Neural progenitor cell (in vitro differentiated cells): ENCODE data around the gene SLC25A42. TPM values are rescaled to one million over a fixed set of nuclear protein-coding genes. Genes with fewer than 3 reads are reported as not detected.

ENCODE experiments used
- DNase-seq: peaks from one replicate; pipeline ENCODE4 v3.0.0-alpha.2; 2016; ENCODE audit warnings: low spot score
- H2AFZ ChIP-seq: fragments of 200-600 bp; sonication (generic); replicated peaks from 2 replicates; pipeline ENCODE4 v1.6.1; 2016; ENCODE audit warnings: antibody characterized with exemption
- H3F3A ChIP-seq: fragments of 200-600 bp; sonication (generic); 2 replicates; pipeline ENCODE4 v1.6.1; 2016; ENCODE audit warnings: antibody characterized with exemption, low read depth
- H3K27ac ChIP-seq: fragments of 200-600 bp; sonication (generic); 2 replicates; pipeline ENCODE4 v1.5.1; 2016; ENCODE audit warnings: mild to moderate bottlenecking
- H3K27me3 ChIP-seq: fragments of 200-600 bp; sonication (generic); 2 replicates; pipeline ENCODE4 v1.6.1; 2016; ENCODE audit warnings: mild to moderate bottlenecking, moderate library complexity
- H3K36me3 ChIP-seq: fragments of 200-600 bp; sonication (generic); 2 replicates; pipeline ENCODE4 v1.5.1; 2016
- H3K4me1 ChIP-seq: fragments of 200-600 bp; sonication (generic); 2 replicates; pipeline ENCODE4 v1.6.1; 2016; ENCODE audit warnings: mixed run types
- H3K4me2 ChIP-seq: fragments of 200-600 bp; sonication (generic); 2 replicates; pipeline ENCODE4 v1.6.1; 2016
- H3K4me3 ChIP-seq: fragments of 200-600 bp; sonication (generic); 2 replicates; pipeline ENCODE4 v1.5.1; 2016
- H3K79me2 ChIP-seq: fragments of 200-600 bp; sonication (generic); 2 replicates; pipeline ENCODE4 v1.6.1; 2016; ENCODE audit warnings: low read depth
- H3K9ac ChIP-seq: fragments of 200-600 bp; sonication (generic); 2 replicates; pipeline ENCODE4 v1.6.1; 2016
- H3K9me3 ChIP-seq: fragments of 200-600 bp; sonication (generic); 2 replicates; pipeline ENCODE4 v1.5.1; 2016; ENCODE audit warnings: low read depth
- H4K20me1 ChIP-seq: fragments of 200-600 bp; sonication (generic); 2 replicates; pipeline ENCODE4 v1.6.1; 2016; ENCODE audit warnings: low read depth
- H3K27ac Mint-ChIP-seq: 3 replicates; pipeline ENCODE4 v1.8.0; 2021; ENCODE audit warnings: mixed read lengths
- H3K27me3 Mint-ChIP-seq: 2 replicates; pipeline ENCODE4 v1.8.0; 2022; ENCODE audit warnings: low read depth, mild to moderate bottlenecking, inconsistent platforms, moderate library complexity, mixed read lengths; ENCODE audit not compliant: insufficient read depth
- H3K36me3 Mint-ChIP-seq: 3 replicates; pipeline ENCODE4 v1.8.0; 2021; ENCODE audit warnings: mixed read lengths
- H3K4me1 Mint-ChIP-seq: 3 replicates; pipeline ENCODE4 v1.8.0; 2021; ENCODE audit warnings: mixed read lengths
- H3K4me3 Mint-ChIP-seq: 3 replicates; pipeline ENCODE4 v1.8.0; 2021; ENCODE audit warnings: mild to moderate bottlenecking, moderate library complexity, mixed read lengths
- H3K9me3 Mint-ChIP-seq: 3 replicates; pipeline ENCODE4 v1.8.0; 2020; ENCODE audit warnings: mixed read lengths
- EZH2 ChIP-seq: fragments of 200-600 bp; sonication (generic); IDR thresholded peaks from 2 replicates; pipeline ENCODE4 v1.6.1; 2017; ENCODE audit warnings: antibody characterized with exemption, mild to moderate bottlenecking, moderate library complexity
- EZH2phosphoT487 ChIP-seq: fragments of 200-600 bp; sonication (generic); IDR thresholded peaks from 2 replicates; pipeline ENCODE4 v1.6.1; 2017; ENCODE audit warnings: antibody characterized with exemption
- total RNA-seq: library from RNA; depleted of rRNA; stranded (reverse); fragments of >200 nt; gene quantifications from 2 replicates; pipeline ENCODE4 v1.2.3, GENCODE V29; 2015; ENCODE audit warnings: low replicate concordance
- TF ChIP-seq, protein P1 (sequence below): fragments of 200-600 bp; sonication (generic); IDR thresholded peaks from 2 replicates; pipeline ENCODE4 v1.5.1; 2017; ENCODE audit warnings: antibody characterized with exemption, mild to moderate bottlenecking

Gene SLC25A42
- total RNA-seq, 1 donor from 2014 or later, result 4.0 TPM

DNA sequence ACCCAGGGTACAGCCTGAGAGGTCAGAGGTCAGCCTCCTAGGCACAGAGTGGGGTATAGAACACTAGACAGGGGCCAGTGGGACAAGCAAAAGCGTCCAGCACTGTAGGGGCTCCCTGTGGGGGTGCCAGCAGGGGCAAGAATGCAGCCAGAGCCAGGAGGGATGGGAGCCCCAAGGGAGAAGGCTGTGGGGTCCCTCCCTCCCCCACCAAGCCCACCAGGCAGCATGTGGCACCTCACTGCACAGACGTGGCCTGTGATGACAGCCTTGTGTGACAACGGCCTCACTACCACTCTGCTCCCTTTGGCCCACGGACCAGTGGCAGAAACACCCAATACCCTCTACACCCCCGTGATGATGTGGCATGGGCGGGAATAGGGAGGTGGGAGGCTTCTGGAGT, 20.3 kb upstream of the SLC25A42 start:
- Mint-ChIP-seq H3K27me3 (peaks cover 3% of the 10 kb centered on the region), H3K4me1 (no peaks in the 10 kb centered on the region), H3K27ac (no peak overlapping the region), H3K4me3 (no peak overlapping the region), H3K36me3 (peaks cover 22% of the 10 kb centered on the region), H3K9me3 (no peaks in the 10 kb centered on the region)
- no peak overlapping the region for H3K4me3 ChIP-seq
- H4K20me1 ChIP-seq, result peaks cover 9% of the 10 kb centered on the region
- no peaks in the 10 kb centered on the region for H3F3A ChIP-seq
- peaks cover 33% of the 10 kb centered on the region for H3K79me2 ChIP-seq
- no peak overlapping the region for H2AFZ ChIP-seq
- no peaks in the 10 kb centered on the region for H3K27me3 ChIP-seq
- H3K4me2 ChIP-seq, result no peak overlapping the region
- no peaks in the 10 kb centered on the region for H3K36me3 ChIP-seq
- DNase-seq, result no peak
- H3K9ac ChIP-seq, result no peak overlapping the region
- H3K9me3 ChIP-seq, result no peaks in the 10 kb centered on the region
- H3K4me1 ChIP-seq, result no peaks in the 10 kb centered on the region
- no peak overlapping the region for H3K27ac ChIP-seq
- TF ChIP-seq, protein P1, sequence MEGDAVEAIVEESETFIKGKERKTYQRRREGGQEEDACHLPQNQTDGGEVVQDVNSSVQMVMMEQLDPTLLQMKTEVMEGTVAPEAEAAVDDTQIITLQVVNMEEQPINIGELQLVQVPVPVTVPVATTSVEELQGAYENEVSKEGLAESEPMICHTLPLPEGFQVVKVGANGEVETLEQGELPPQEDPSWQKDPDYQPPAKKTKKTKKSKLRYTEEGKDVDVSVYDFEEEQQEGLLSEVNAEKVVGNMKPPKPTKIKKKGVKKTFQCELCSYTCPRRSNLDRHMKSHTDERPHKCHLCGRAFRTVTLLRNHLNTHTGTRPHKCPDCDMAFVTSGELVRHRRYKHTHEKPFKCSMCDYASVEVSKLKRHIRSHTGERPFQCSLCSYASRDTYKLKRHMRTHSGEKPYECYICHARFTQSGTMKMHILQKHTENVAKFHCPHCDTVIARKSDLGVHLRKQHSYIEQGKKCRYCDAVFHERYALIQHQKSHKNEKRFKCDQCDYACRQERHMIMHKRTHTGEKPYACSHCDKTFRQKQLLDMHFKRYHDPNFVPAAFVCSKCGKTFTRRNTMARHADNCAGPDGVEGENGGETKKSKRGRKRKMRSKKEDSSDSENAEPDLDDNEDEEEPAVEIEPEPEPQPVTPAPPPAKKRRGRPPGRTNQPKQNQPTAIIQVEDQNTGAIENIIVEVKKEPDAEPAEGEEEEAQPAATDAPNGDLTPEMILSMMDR, result no peak
- TF ChIP-seq EZH2 (no peak), EZH2phosphoT487 (no peak)

GRCh38 chr19:19043881-19044280, 19.9 kb upstream of the SLC25A42 start:
- no peak for TF ChIP-seq EZH2phosphoT487
- TF ChIP-seq, protein P1, result no peak
- no peaks in the 10 kb centered on the region for H3F3A ChIP-seq
- no peaks in the 10 kb centered on the region for H3K36me3 ChIP-seq
- peaks cover 9% of the 10 kb centered on the region for H4K20me1 ChIP-seq
- H3K27ac ChIP-seq, result no peak overlapping the region
- Mint-ChIP-seq H3K36me3 (peaks cover 21% of the 10 kb centered on the region), H3K4me3 (no peak overlapping the region), H3K4me1 (no peaks in the 10 kb centered on the region), H3K27ac (no peak overlapping the region), H3K27me3 (peaks cover 3% of the 10 kb centered on the region), H3K9me3 (no peaks in the 10 kb centered on the region)
- H3K4me2 ChIP-seq, result no peak overlapping the region
- H3K4me3 ChIP-seq, result no peak overlapping the region
- peaks cover 29% of the 10 kb centered on the region for H3K79me2 ChIP-seq
- H3K27me3 ChIP-seq, result no peaks in the 10 kb centered on the region
- no peak overlapping the region for H2AFZ ChIP-seq
- no peaks in the 10 kb centered on the region for H3K4me1 ChIP-seq
- no peaks in the 10 kb centered on the region for H3K9me3 ChIP-seq
- H3K9ac ChIP-seq, result no peak overlapping the region
- DNase-seq, result no peak

DNA sequence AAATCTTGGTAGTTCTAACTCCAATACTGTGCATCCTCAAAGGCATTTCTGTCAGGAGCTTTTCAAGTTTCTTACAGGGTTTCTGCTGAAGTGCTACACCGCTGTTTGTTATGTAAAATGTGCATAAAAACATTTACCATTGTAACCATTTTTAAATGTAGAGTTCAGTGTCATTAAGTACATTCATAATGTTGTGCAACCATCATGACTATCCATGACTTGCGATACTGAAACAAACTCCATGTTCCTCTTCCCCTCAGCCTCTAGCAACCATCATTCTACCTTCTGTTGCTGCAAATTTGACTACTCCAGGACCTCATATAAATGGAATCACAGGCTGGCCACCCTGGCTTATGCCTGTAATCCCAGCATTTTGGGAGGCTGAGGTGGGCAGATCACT, 14.4 kb upstream of the SLC25A42 start:
- Histone ChIP-seq H3K27me3 (no peaks in the 10 kb centered on the region), H3K36me3 (no peaks in the 10 kb centered on the region), H3K27ac (no peak overlapping the region), H4K20me1 (no peaks in the 10 kb centered on the region), H2AFZ (no peak overlapping the region), H3K4me2 (no peak overlapping the region), H3K4me1 (no peaks in the 10 kb centered on the region), H3K9me3 (no peaks in the 10 kb centered on the region), H3K79me2 (no peaks in the 10 kb centered on the region), H3K4me3 (no peak overlapping the region), H3F3A (no peaks in the 10 kb centered on the region), H3K9ac (no peak overlapping the region)
- TF ChIP-seq EZH2phosphoT487, result no peak
- TF ChIP-seq, protein P1, result no peak
- TF ChIP-seq EZH2, result no peak
- H3K36me3 Mint-ChIP-seq, result peaks cover 13% of the 10 kb centered on the region
- H3K27me3 Mint-ChIP-seq, result no peaks in the 10 kb centered on the region
- no peaks in the 10 kb centered on the region for H3K4me1 Mint-ChIP-seq
- no peak overlapping the region for H3K4me3 Mint-ChIP-seq
- H3K27ac Mint-ChIP-seq, result no peak overlapping the region
- no peak for DNase-seq
- no peaks in the 10 kb centered on the region for H3K9me3 Mint-ChIP-seq
